ENCODE results near the gene FCSK.

FCSK gene

DNA sequence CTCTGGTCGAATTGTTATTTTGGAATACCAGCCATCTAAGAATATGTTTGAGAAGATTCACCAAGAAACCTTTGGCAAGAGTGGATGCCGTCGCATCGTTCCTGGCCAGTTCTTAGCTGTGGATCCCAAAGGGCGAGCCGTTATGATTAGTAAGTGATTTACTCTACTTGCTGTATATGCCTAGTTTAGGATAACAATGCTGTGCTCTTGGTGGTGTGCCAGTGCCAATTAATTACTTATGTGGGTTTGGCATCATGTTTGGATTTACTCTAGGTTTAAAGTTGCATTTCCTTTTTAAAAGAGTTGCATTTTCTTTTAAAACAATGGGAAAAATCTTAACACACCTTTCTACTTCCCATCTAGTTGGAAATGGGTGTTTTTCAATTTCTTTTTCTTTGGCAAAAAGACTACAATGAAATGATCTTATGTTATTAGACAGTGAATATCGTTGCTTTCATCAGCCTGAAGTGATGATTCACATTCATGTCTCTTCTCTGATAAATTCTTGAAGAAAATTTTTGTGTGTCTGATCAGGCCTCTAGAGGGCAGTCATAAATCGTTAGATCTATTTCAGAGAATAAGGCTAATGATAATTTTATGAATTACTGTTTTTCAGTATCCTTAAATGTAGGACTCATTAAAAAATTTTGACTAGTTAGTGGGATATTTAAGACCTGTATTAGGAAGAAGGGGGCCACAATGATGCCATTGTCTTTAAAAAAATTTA is 74.8 kb downstream of the FCSK start:
- TF ChIP-seq, protein P1, sequence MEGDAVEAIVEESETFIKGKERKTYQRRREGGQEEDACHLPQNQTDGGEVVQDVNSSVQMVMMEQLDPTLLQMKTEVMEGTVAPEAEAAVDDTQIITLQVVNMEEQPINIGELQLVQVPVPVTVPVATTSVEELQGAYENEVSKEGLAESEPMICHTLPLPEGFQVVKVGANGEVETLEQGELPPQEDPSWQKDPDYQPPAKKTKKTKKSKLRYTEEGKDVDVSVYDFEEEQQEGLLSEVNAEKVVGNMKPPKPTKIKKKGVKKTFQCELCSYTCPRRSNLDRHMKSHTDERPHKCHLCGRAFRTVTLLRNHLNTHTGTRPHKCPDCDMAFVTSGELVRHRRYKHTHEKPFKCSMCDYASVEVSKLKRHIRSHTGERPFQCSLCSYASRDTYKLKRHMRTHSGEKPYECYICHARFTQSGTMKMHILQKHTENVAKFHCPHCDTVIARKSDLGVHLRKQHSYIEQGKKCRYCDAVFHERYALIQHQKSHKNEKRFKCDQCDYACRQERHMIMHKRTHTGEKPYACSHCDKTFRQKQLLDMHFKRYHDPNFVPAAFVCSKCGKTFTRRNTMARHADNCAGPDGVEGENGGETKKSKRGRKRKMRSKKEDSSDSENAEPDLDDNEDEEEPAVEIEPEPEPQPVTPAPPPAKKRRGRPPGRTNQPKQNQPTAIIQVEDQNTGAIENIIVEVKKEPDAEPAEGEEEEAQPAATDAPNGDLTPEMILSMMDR (conservative IDR thresholded peaks at IDR 0.05) = peak; percentile 59
- no peak overlapping the region for H3K27ac ChIP-seq
